Keratinocyte (primary cell): ENCODE data around the gene NCKAP5. TPM values are rescaled to one million over a fixed set of nuclear protein-coding genes. Genes with fewer than 3 reads are reported as not detected.

Experiments used
- DNase-seq: peaks from one replicate; pipeline ENCODE4 v3.0.0-alpha.2; 2011; ENCODE audit warnings: low read depth, missing footprints, low spot score
- FAIRE-seq: peaks from 2 replicates; lab custom pipeline; 2011; peaks lifted over from hg19 to GRCh38; lab: Jason Lieb, UNC
- H2AFZ ChIP-seq: 2 replicates; pipeline ENCODE4 v1.6.0; 2012; ENCODE audit warnings: low read length, control low read depth, inconsistent platforms; ENCODE audit not compliant: control insufficient read depth
- H3K27ac ChIP-seq: 2 replicates; pipeline ENCODE4 v1.5.1; 2011; ENCODE audit warnings: low read length; ENCODE audit not compliant: control insufficient read depth, insufficient read depth
- H3K27me3 ChIP-seq: 3 replicates; pipeline ENCODE4 v1.6.0; 2011; ENCODE audit warnings: low read length; ENCODE audit not compliant: control insufficient read depth, insufficient read depth; ENCODE audit errors: extremely low read depth
- H3K36me3 ChIP-seq, 2 experiments: 2 replicates in 1 of 2; 3 replicates in 1 of 2; pipeline ENCODE4 v1.5.1; 2011; ENCODE audit warnings: low read length in 2 of 2, mild to moderate bottlenecking in 1 of 2; ENCODE audit not compliant: control insufficient read depth in 2 of 2, insufficient read depth in 2 of 2; ENCODE audit errors: extremely low read depth in 1 of 2
- H3K4me1 ChIP-seq: 3 replicates; pipeline ENCODE4 v1.5.1; 2011; ENCODE audit warnings: low read length; ENCODE audit not compliant: control insufficient read depth, insufficient read depth; ENCODE audit errors: extremely low read depth
- H3K4me2 ChIP-seq: 3 replicates; pipeline ENCODE4 v1.6.0; 2011; ENCODE audit warnings: low read depth, low read length; ENCODE audit not compliant: control insufficient read depth, insufficient read depth; ENCODE audit errors: extremely low read depth
- H3K4me3 ChIP-seq, 3 experiments: fragments of 200-600 bp in 1 of 3; sonication (generic) in 1 of 3; 2 replicates in 2 of 3; 3 replicates in 1 of 3; pipeline ENCODE4 v1.5.1; 2011 to 2016; ENCODE audit warnings: low read length in 3 of 3, mild to moderate bottlenecking in 3 of 3, control low read depth in 2 of 3, inconsistent platforms in 1 of 3, low read depth in 1 of 3, mixed read lengths in 1 of 3, mixed run types in 1 of 3, moderate library complexity in 1 of 3; ENCODE audit not compliant: control insufficient read depth in 2 of 3, insufficient read depth in 2 of 3; ENCODE audit errors: extremely low read depth in 1 of 3
- H3K79me2 ChIP-seq: 2 replicates; pipeline ENCODE4 v1.6.0; 2012; ENCODE audit warnings: low read length; ENCODE audit not compliant: control insufficient read depth, insufficient read depth
- H3K9ac ChIP-seq: 3 replicates; pipeline ENCODE4 v1.6.0; 2011; ENCODE audit warnings: low read length; ENCODE audit not compliant: control insufficient read depth, insufficient read depth; ENCODE audit errors: extremely low read depth
- H3K9me1 ChIP-seq: 3 replicates; pipeline ENCODE4 v1.6.0; 2011; ENCODE audit warnings: low read length; ENCODE audit not compliant: control insufficient read depth, insufficient read depth; ENCODE audit errors: extremely low read depth
- H3K9me3 ChIP-seq: 2 replicates; pipeline ENCODE4 v1.5.1; 2012; ENCODE audit warnings: low read depth, low read length; ENCODE audit not compliant: control insufficient read depth
- H4K20me1 ChIP-seq: 3 replicates; pipeline ENCODE4 v1.6.0; 2011; ENCODE audit warnings: low read length; ENCODE audit not compliant: control insufficient read depth, insufficient read depth; ENCODE audit errors: extremely low read depth
- CTCF ChIP-seq, 3 experiments: IDR thresholded peaks in 1 of 3; conservative IDR thresholded peaks in 1 of 3; optimal IDR thresholded peaks in 1 of 3; 2 replicates in 2 of 3; 3 replicates in 1 of 3; pipeline versions ENCODE3 to v1.5.1; 2011; ENCODE audit warnings: low read length in 3 of 3, mild to moderate bottlenecking in 3 of 3, moderate library complexity in 2 of 3, control low read depth in 1 of 3, inconsistent platforms in 1 of 3; ENCODE audit not compliant: insufficient read depth in 2 of 3; ENCODE audit errors: extremely low read depth in 1 of 3
- EZH2 ChIP-seq: IDR thresholded peaks from one replicate; pipeline ENCODE4 v1.6.1; 2012; ENCODE audit warnings: inconsistent platforms, mild to moderate bottlenecking, low read length, moderate library complexity
- dilution Hi-C: fragments of 300-500 bp; cut with MboI; formaldehyde crosslinking; loops from one replicate; pipeline ENCODE4 v1.7.0; 2020; ENCODE audit warnings: low sequenced_read_pairs; ENCODE audit not compliant: extremely low pct_ligation_motif_present
- polyA plus RNA-seq, 5 experiments: library from polyadenylated mRNA; depleted of rRNA in 3 of 5; stranded (reverse) in 3 of 5; stranded (forward) in 1 of 5; unstranded in 1 of 5; fragments of >200 nt; gene quantifications; 1 replicate in 1 of 5; 2 replicates in 3 of 5; 3 replicates in 1 of 5; pipeline versions ENCODE4 v1.2.1 to v1.2.3, GENCODE V29; 2011 to 2012; ENCODE audit warnings: missing spikeins in 2 of 5, low read depth in 1 of 5, low replicate concordance in 1 of 5

Gene NCKAP5
- polyA plus RNA-seq, 1 donor (not counting 4 experiments of a cell fraction or from before 2014, with no cell fraction given), result 3.6 TPM

GRCh38 chr2:133421516-133422324, 146.5 kb downstream of the NCKAP5 start:
- dilution Hi-C loops, result no loop called here

GRCh38 chr2:133420788-133421187, 147.5 kb downstream of the NCKAP5 start:
- Histone ChIP-seq H3K4me1 (peaks cover 25% of the 10 kb centered on the region), H3K9me1 (no peaks in the 10 kb centered on the region), H3K4me2 (no peak overlapping the region), H3K9ac (no peak overlapping the region), H3K79me2 (no peaks in the 10 kb centered on the region), H4K20me1 (no peaks in the 10 kb centered on the region), H3K36me3 (no peaks in the 10 kb centered on the region), H3K9me3 (no peaks in the 10 kb centered on the region), H3K27ac (no peak overlapping the region), H3K4me3 (no peak overlapping the region), H2AFZ (no peak overlapping the region), H3K27me3 (no peaks in the 10 kb centered on the region)
- dilution Hi-C loops, result no loop called here
- TF ChIP-seq CTCF (optimal IDR thresholded peaks at IDR 0.05 in 1 of 3, IDR thresholded peaks at IDR 0.05 in 1 of 3, conservative IDR thresholded peaks at IDR 0.05 in 1 of 3; ENCODE audit: extremely low read depth in 1 of 3, insufficient read depth in 2 of 3, low read length in 3 of 3) (no peak), EZH2 (no peak)
- FAIRE-seq, result peak; percentile 65
- no peak for DNase-seq

More at GRCh38 chr2:133421516-133422324, 146.5 kb downstream of the NCKAP5 start:
- DNase-seq (no peak), FAIRE-seq (peak; percentile 71)
- Histone ChIP-seq H3K4me2 (no peak overlapping the region), H3K4me1 (peaks cover 25% of the 10 kb centered on the region), H3K27ac (no peak overlapping the region), H4K20me1 (no peaks in the 10 kb centered on the region), H3K79me2 (no peaks in the 10 kb centered on the region), H3K27me3 (no peaks in the 10 kb centered on the region), H3K9me3 (no peaks in the 10 kb centered on the region), H3K9me1 (no peaks in the 10 kb centered on the region), H2AFZ (no peak overlapping the region), H3K36me3 (no peaks in the 10 kb centered on the region), H3K4me3 (no peak overlapping the region), H3K9ac (no peak overlapping the region)
- TF ChIP-seq CTCF (optimal IDR thresholded peaks at IDR 0.05 in 1 of 3, IDR thresholded peaks at IDR 0.05 in 1 of 3, conservative IDR thresholded peaks at IDR 0.05 in 1 of 3; ENCODE audit: extremely low read depth in 1 of 3, insufficient read depth in 2 of 3, low read length in 3 of 3) (peak in 1 of 3 experiments; percentile 46), EZH2 (no peak)
